Eye (tissue), 1 donor: ENCODE measurements around the gene TMEM213.
"Not testable (repeated sequence)": the region's sequence is repeated elsewhere in the genome, so short reads cannot be mapped to it uniquely, and the experiment has no call there.

Experiments
- DNase-seq: peaks from one replicate; pipeline ENCODE4 v3.0.0-alpha.2; 2015

Gene TMEM213

GRCh38 chr7:138798836-138799235 is 1.0 kb downstream of the TMEM213 start:
- DNase-seq, result no peak

- no peak for DNase-seq
Measured at GRCh38 chr7:138799336-138800000, 1.7 kb downstream of the TMEM213 start.

- DNase-seq, result no peak
Measured at GRCh38 chr7:138801256-138801655, 3.5 kb downstream of the TMEM213 start.

GRCh38 chr7:138802706-138803105 is 4.9 kb downstream of the TMEM213 start:
- no peak for DNase-seq

GRCh38 chr7:138804618-138805017 is 6.8 kb downstream of the TMEM213 start:
- no peak for DNase-seq

- DNase-seq, result no peak
Measured at GRCh38 chr7:138809346-138809745, 11.6 kb downstream of the TMEM213 start.

- DNase-seq, result not testable (repeated sequence)
Measured at GRCh38 chr7:138811327-138811726, 13.5 kb downstream of the TMEM213 start.

GRCh38 chr7:138813945-138814344 is 16.2 kb downstream of the TMEM213 start:
- no peak for DNase-seq

- DNase-seq, result no peak
Measured at GRCh38 chr7:138814816-138815332, 17.1 kb downstream of the TMEM213 start.

GRCh38 chr7:138816650-138817049 is 18.9 kb downstream of the TMEM213 start:
- no peak for DNase-seq

GRCh38 chr7:138819625-138820024 is 21.8 kb downstream of the TMEM213 start:
- DNase-seq, result no peak

GRCh38 chr7:138821912-138822311 is 24.1 kb downstream of the TMEM213 start:
- DNase-seq, result no peak

- no peak for DNase-seq
Measured at GRCh38 chr7:138822867-138823535, 25.2 kb downstream of the TMEM213 start.

GRCh38 chr7:138825049-138825721 is 27.4 kb downstream of the TMEM213 start:
- DNase-seq, result peak; percentile 30

GRCh38 chr7:138828302-138828701 is 30.5 kb downstream of the TMEM213 start:
- no peak for DNase-seq

GRCh38 chr7:138829335-138829734 is 31.5 kb downstream of the TMEM213 start:
- DNase-seq, result no peak

- no peak for DNase-seq
Measured at GRCh38 chr7:138832966-138833365, 35.2 kb downstream of the TMEM213 start.

GRCh38 chr7:138833596-138833995 is 35.8 kb downstream of the TMEM213 start:
- DNase-seq, result no peak

- DNase-seq, result no peak
Measured at GRCh38 chr7:138834583-138834982, 36.8 kb downstream of the TMEM213 start.

GRCh38 chr7:138835087-138835486 is 37.3 kb downstream of the TMEM213 start:
- DNase-seq, result no peak

- DNase-seq, result no peak
Measured at GRCh38 chr7:138837627-138838026, 39.8 kb downstream of the TMEM213 start.

- no peak for DNase-seq
Measured at GRCh38 chr7:138838166-138838565, 40.4 kb downstream of the TMEM213 start.

- DNase-seq, result no peak
Measured at GRCh38 chr7:138842111-138842510, 44.3 kb downstream of the TMEM213 start.
